Right atrium auricular region (tissue), 2 donors: ENCODE results near the gene CBARP. TPM values are rescaled to one million over a fixed set of nuclear protein-coding genes. Genes with fewer than 3 reads are reported as not detected.

ENCODE experiments used
- DNase-seq: peaks from one replicate; pipeline ENCODE4 v3.0.0-alpha.2; 2019; ENCODE audit warnings: low spot score
- H3K27ac ChIP-seq, 2 donors: fragments of 200-600 bp; sonication (generic); 1 replicate in 1 of 2; 2 replicates in 1 of 2; pipeline ENCODE4 v1.5.1; 2016 to 2019
- H3K27me3 ChIP-seq, 2 donors: fragments of 200-600 bp; sonication (generic); one replicate each; pipeline versions ENCODE4 v1.5.1 to v1.6.0; 2017 to 2019
- H3K36me3 ChIP-seq: fragments of 200-600 bp; sonication (generic); one replicate; pipeline ENCODE4 v1.5.1; 2016
- H3K4me1 ChIP-seq, 2 donors: fragments of 200-600 bp; sonication (generic); one replicate each; pipeline versions ENCODE4 v1.5.1 to v1.6.0; 2017 to 2019
- H3K4me3 ChIP-seq, 2 donors: fragments of 200-600 bp; sonication (generic); 1 replicate in 1 of 2; 2 replicates in 1 of 2; pipeline ENCODE4 v1.5.1; 2017 to 2019; ENCODE audit warnings: mild to moderate bottlenecking in 1 of 2, moderate library complexity in 1 of 2
- H3K9me3 ChIP-seq, 2 donors: fragments of 200-600 bp; sonication (generic); one replicate each; pipeline ENCODE4 v1.5.1; 2019
- CTCF ChIP-seq, 2 donors: fragments of 200-600 bp; sonication (generic); IDR thresholded peaks; one replicate each; pipeline ENCODE4 v1.5.1; 2019; ENCODE audit warnings: antibody characterized with exemption in 2 of 2
- total RNA-seq, 2 donors: library from RNA; depleted of rRNA; stranded (reverse); fragments of >200 nt; gene quantifications; one replicate each; pipeline ENCODE4 v1.1.0, GENCODE V29; 2016

CBARP gene
- total RNA-seq, 2 donors from 2014 or later = 2.4 to 2.6 TPM

- Histone ChIP-seq H3K36me3 (no peaks in the 10 kb centered on the region), H3K4me3 (no peak overlapping the region), H3K9me3 (no peaks in the 10 kb centered on the region), H3K4me1 (no peaks in the 10 kb centered on the region), H3K27ac (no peak overlapping the region), H3K27me3 (no peaks in the 10 kb centered on the region)
- no peak for DNase-seq
- TF ChIP-seq CTCF (IDR thresholded peaks at IDR 0.05) = no peak
Measured at GRCh38 chr19:1199531-1199930, 38.3 kb downstream of the CBARP start.

- H3K4me1 ChIP-seq = no peaks in the 10 kb centered on the region
- no peaks in the 10 kb centered on the region for H3K36me3 ChIP-seq
- no peaks in the 10 kb centered on the region for H3K27me3 ChIP-seq
- no peak overlapping the region for H3K27ac ChIP-seq
- DNase-seq = no peak
- no peak overlapping the region for H3K4me3 ChIP-seq
- no peaks in the 10 kb centered on the region for H3K9me3 ChIP-seq
- TF ChIP-seq CTCF (IDR thresholded peaks at IDR 0.05) = no peak
Measured at GRCh38 chr19:1189419-1189818, 48.4 kb downstream of the CBARP start.

GRCh38 chr19:1183543-1184172 lies 54.1 kb downstream of the CBARP start:
- H3K36me3 ChIP-seq = no peaks in the 10 kb centered on the region
- no peak for TF ChIP-seq CTCF (IDR thresholded peaks at IDR 0.05)
- peaks cover 0 to 8% of the 10 kb centered on the region in 2 donors for H3K4me1 ChIP-seq
- H3K4me3 ChIP-seq = no peak overlapping the region
- no peak overlapping the region for H3K27ac ChIP-seq
- no peaks in the 10 kb centered on the region for H3K27me3 ChIP-seq
- H3K9me3 ChIP-seq = no peaks in the 10 kb centered on the region
- DNase-seq = no peak

GRCh38 chr19:1182727-1183126 lies 55.1 kb downstream of the CBARP start:
- Histone ChIP-seq H3K4me3 (no peak overlapping the region), H3K9me3 (no peaks in the 10 kb centered on the region), H3K36me3 (no peaks in the 10 kb centered on the region), H3K4me1 (peaks cover 0 to 8% of the 10 kb centered on the region in 2 donors), H3K27ac (no peak overlapping the region), H3K27me3 (no peaks in the 10 kb centered on the region)
- DNase-seq = no peak
- TF ChIP-seq CTCF (IDR thresholded peaks at IDR 0.05) = no peak

- Histone ChIP-seq H3K9me3 (no peaks in the 10 kb centered on the region), H3K27ac (no peak overlapping the region), H3K4me1 (peaks cover 0 to 8% of the 10 kb centered on the region in 2 donors), H3K36me3 (no peaks in the 10 kb centered on the region), H3K4me3 (no peak overlapping the region), H3K27me3 (no peaks in the 10 kb centered on the region)
- no peak for TF ChIP-seq CTCF (IDR thresholded peaks at IDR 0.05)
- no peak for DNase-seq
Measured at GRCh38 chr19:1182068-1182467, 55.7 kb downstream of the CBARP start.

GRCh38 chr19:1181606-1182005 lies 56.2 kb downstream of the CBARP start:
- H3K4me3 ChIP-seq = no peak overlapping the region
- no peak for DNase-seq
- H3K27me3 ChIP-seq = no peaks in the 10 kb centered on the region
- H3K36me3 ChIP-seq = no peaks in the 10 kb centered on the region
- H3K4me1 ChIP-seq = peaks cover 0 to 8% of the 10 kb centered on the region in 2 donors
- no peaks in the 10 kb centered on the region for H3K9me3 ChIP-seq
- TF ChIP-seq CTCF (IDR thresholded peaks at IDR 0.05) = no peak
- no peak overlapping the region for H3K27ac ChIP-seq
